Activated naive CD4-positive, alpha-beta T cell treated with anti-CD3 and anti-CD28 coated beads for 36 hours (primary cell): ENCODE results near the gene AGAP9. TPM values are rescaled to one million over a fixed set of nuclear protein-coding genes. Genes with fewer than 3 reads are reported as not detected.

ENCODE experiments used
- CTCF ChIA-PET: fragments of 350-600 bp; sonication (Branson Sonifier 250); formaldehyde crosslinking; loops from one replicate; lab custom pipeline; 2021; ENCODE audit warnings: antibody characterized with exemption; lab: Charles Lee
- DNase-seq: peaks from one replicate; pipeline ENCODE4 v3.0.0-alpha.2; 2020
- H3K27ac Mint-ChIP-seq: one replicate; pipeline ENCODE4 v1.8.0; 2021; ENCODE audit warnings: mild to moderate bottlenecking, mixed read lengths
- H3K27me3 Mint-ChIP-seq: one replicate; pipeline ENCODE4 v1.8.0; 2021; ENCODE audit warnings: low read depth, mixed read lengths
- H3K36me3 Mint-ChIP-seq: one replicate; pipeline ENCODE4 v1.8.0; 2021; ENCODE audit warnings: low read depth, mixed read lengths
- H3K4me1 Mint-ChIP-seq: one replicate; pipeline ENCODE4 v1.8.0; 2021; ENCODE audit warnings: low read depth, mixed read lengths
- H3K4me3 Mint-ChIP-seq: one replicate; pipeline ENCODE4 v1.8.0; 2021; ENCODE audit warnings: mild to moderate bottlenecking, moderate library complexity, mixed read lengths
- H3K9me3 Mint-ChIP-seq: one replicate; pipeline ENCODE4 v1.8.0; 2021; ENCODE audit warnings: mixed read lengths
- intact Hi-C: fragments of 100-400 bp; cut with micrococcal nuclease; formaldehyde crosslinking; loops from one replicate; pipeline ENCODE4 v1.15.1; 2023
- total RNA-seq, 2 experiments: library from RNA; stranded (reverse); gene quantifications; one replicate each; pipeline ENCODE4 v1.2.3, GENCODE V29; 2021

Gene AGAP9
- total RNA-seq, 2 experiments from 2014 or later, result 6.7 to 7.9 TPM

GRCh38 chr10:47453141-47454007 lies 70.1 kb downstream of the AGAP9 start:
- CTCF ChIA-PET, result no interaction called here
- no peak overlapping the region for H3K4me3 Mint-ChIP-seq
- no peaks in the 10 kb centered on the region for H3K36me3 Mint-ChIP-seq
- no peaks in the 10 kb centered on the region for H3K9me3 Mint-ChIP-seq
- DNase-seq, result no peak
- peaks cover 5% of the 10 kb centered on the region for H3K27me3 Mint-ChIP-seq
- H3K27ac Mint-ChIP-seq, result no peak overlapping the region
- intact Hi-C loops, result no loop called here
- H3K4me1 Mint-ChIP-seq, result peaks cover 7% of the 10 kb centered on the region

- Mint-ChIP-seq H3K27ac (no peak overlapping the region), H3K4me3 (no peak overlapping the region), H3K9me3 (no peaks in the 10 kb centered on the region), H3K27me3 (peaks cover 5% of the 10 kb centered on the region), H3K4me1 (peaks cover 12% of the 10 kb centered on the region), H3K36me3 (no peaks in the 10 kb centered on the region)
- CTCF ChIA-PET, result no interaction called here
- DNase-seq, result no peak
- intact Hi-C loops, result no loop called here
Measured at GRCh38 chr10:47452495-47453140, 70.8 kb downstream of the AGAP9 start.

DNA sequence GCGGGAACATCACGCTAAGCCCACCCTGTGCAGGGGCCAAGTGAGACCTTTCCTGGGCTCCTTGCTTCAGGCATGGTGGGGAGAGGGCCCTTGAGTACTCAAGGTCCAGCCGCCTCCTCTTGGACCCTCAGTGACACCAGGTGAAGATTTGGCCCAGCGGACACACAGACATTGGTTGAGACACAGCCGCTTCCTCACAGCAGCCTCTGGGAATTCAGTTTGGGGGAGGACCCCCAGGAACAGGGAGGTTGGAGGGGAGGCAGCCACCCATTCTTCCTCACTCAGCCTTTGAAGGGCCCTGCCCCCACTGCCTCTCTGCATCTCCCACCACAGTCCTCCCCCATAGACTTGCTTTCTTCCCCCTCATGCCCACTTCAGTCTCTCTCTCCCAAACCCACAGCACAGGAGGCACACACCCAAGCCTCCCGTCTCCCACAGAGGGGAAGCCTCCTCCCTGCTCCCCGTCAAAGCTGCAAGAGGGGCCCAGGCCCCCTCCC lies 71.4 kb downstream of the AGAP9 start:
- Mint-ChIP-seq H3K9me3 (no peaks in the 10 kb centered on the region), H3K27me3 (peaks cover 5% of the 10 kb centered on the region), H3K4me3 (no peak overlapping the region), H3K4me1 (peaks cover 12% of the 10 kb centered on the region), H3K36me3 (no peaks in the 10 kb centered on the region), H3K27ac (no peak overlapping the region)
- CTCF ChIA-PET, result no interaction called here
- intact Hi-C loops, result no loop called here
- no peak for DNase-seq

Other genes starting within 250 kb of the AGAP9 start
- gene GDF10, start 223.4 kb downstream of the AGAP9 start, total RNA-seq, result under 1 TPM; 0.12 to 0.19 TPM
- not detected for gene GDF2, start 201.2 kb downstream of the AGAP9 start, total RNA-seq
- not detected for gene RBP3, start 175.3 kb downstream of the AGAP9 start, total RNA-seq
- under 1 TPM; 0.84 to 0.93 TPM for gene ZNF488, start 139.3 kb downstream of the AGAP9 start, total RNA-seq
- gene ANXA8, start 39.5 kb downstream of the AGAP9 start, total RNA-seq, result not detected
- not detected for gene FAM25G, start 31.9 kb downstream of the AGAP9 start, total RNA-seq
- under 1 TPM in 1 of 2 experiments, not detected in 1; 0.07 TPM for gene SYT15B, start 240.0 kb upstream of the AGAP9 start, total RNA-seq